HG02943 (cell line): ENCODE results near the gene GABRQ.
"Not testable (repeated sequence)": the region's sequence is repeated elsewhere in the genome, so short reads cannot be mapped to it uniquely, and the experiment has no call there.

Experiments used
- ATAC-seq: cut with Tn5 transposase; IDR thresholded peaks from one replicate; pipeline ENCODE4 v1.9.1; 2021; ENCODE audit warnings: mild to moderate bottlenecking, low read depth, moderate library complexity; ENCODE audit not compliant: unreplicated experiment

The GABRQ gene

DNA sequence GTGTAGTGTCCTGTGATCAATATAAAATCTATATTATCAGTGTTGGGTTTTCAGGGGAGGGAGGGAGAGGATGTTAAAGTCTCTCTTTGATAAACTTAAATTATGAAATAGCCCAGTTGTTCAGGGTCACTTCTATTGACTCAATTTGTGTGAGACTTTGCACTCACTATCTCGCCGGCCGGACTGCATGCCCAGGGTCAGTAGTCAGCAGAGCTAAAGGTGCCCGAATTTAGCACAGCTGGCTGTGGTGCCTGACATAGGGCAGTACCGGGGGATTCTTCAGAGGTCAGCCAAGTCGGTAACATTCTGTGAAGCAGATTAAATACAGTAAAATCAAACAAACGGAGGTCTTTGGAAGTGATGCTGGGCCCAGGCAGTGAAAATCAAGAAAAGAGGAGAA, 19.2 kb downstream of the GABRQ start:
- ATAC-seq: no peak

DNA sequence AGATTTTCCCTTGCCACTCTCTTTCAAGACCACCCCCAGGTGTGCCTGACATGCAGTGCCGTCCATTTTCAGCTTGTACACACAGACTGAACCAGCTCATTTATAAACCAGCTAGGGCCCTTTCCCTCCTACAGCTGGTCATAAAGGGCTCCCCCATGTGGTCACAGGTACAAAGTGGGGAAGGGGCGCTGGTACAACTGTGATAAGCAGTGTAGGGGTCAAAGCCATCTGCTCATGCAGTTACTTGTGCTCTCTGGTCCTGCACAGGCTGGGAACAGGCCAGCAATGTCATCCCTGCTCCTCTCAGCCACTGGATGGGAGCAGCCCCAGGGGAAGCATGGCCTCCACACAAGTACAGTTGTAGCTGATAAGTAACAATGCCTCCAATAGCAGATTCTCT, 20.6 kb downstream of the GABRQ start:
- ATAC-seq: no peak

DNA sequence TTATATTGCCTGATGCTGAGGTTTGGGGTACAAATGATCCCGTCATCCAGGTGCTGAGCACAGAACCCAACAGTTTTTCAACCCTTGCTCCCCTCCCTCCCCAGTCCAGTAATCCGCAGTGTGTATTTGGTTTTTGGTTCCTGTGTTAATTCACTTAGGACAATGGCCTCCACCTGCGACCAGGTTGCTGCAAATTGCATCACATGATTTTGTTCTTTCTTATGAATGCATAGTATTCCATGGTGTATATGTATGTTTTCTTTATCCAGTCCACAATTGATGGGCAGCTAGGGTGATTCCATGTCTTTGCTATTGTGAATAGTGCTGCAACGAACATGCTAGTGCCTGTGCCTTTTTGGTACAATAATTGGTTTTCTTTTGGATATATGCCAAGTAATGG, 25.4 kb downstream of the GABRQ start:
- ATAC-seq: no peak

DNA sequence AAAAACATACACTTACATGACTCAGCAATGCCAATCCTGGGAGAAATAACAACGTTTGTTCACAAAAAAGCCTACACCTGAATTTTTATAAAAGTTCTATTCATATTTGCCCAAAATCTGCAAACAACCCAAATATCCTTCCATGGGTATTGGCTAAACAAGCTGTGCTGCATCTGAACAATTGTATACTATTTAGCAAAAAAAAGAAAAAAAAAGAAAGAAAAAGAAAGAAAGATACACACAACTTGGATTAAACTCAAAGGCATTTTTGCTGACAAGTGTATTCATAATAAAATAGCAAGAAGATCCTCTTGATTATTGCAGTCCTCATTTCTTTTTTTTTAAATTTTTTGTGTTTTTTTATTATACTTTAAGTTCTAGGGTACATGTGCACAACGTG, 36.4 kb downstream of the GABRQ start:
- no peak for ATAC-seq

DNA sequence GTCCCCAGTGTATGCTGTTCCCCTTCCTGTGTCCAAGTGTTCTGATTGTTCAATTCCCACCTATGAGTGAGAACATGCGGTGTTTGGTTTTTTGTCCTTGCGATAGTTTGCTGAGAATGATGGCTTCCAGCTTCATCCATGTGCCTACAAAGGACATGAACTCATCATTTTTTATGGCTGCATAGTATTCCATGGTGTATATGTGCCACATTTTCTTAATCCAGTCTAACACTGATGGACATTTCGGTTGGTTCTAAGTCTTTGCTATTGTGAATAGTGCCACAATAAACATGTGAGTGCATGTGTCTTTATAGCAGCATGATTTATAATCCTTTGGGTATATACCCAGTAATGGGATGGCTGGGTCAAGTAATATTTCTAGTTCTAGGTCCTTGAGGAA, 37.0 kb downstream of the GABRQ start:
- ATAC-seq: not testable (repeated sequence)

DNA sequence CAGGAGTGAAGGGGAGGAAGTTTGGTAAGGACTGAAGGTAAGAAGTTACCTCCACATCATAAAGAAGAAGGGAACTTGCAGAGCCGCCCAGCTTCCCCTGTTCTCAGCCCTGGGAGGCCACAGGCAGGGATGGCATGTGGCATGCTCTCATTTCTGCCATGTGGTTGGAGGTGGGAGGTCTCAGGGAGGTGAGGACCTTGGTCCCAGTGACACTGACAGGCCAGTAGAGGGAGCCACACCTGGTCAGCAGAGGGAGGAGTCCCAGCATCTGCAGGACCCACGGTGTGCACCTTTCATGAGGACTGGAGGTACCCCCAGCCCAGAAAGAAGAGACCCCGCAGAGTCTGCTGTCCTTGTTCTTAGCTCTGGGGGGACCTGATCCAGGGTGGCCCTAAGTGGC, 43.3 kb downstream of the GABRQ start:
- ATAC-seq: not testable (repeated sequence)

DNA sequence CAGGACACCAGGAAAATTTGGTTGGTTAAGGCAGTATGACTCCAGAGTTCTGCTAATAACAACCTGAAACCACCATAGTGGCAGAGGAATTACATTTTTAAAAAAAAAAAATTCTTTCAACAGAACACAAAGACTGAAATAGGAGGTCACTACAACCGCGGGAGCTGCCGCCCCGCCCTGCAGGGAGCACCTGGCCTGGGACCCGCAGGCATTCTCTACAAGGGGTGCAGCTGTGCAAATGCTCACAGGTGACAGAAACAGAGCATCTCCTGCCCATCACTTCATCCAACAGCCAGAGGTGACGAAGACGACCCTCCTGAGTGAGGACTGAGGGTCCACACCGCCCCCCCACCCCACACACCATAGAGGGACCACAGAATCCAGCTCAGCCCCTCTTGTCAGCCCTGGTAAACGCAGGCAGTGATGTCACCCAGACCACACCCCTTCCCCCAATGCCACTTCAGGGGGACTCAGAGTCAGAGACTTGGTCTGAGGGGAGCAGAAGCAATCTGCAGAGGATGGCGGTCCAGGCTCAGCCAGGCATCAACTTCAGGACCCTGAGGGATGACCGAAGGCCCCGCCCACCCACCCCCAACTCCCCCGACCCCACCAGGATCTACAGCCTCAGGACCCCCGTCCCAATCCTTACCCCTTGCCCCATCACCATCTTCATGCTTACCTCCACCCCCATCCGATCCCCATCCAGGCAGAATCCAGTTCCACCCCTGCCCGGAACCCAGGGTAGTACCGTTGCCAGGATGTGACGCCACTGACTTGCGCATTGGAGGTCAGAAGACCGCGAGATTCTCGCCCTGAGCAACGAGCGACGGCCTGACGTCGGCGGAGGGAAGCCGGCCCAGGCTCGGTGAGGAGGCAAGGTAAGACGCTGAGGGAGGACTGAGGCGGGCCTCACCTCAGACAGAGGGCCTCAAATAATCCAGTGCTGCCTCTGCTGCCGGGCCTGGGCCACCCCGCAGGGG, 60.5 kb downstream of the GABRQ start, which contains the start of gene MAGEA3:
Gene MAGEA3 (plus strand): TSS at position 843 of the 980 bp plus-strand sequence. CDS start 2,039 bp downstream, outside the sequence.
- ATAC-seq: not testable (repeated sequence)

DNA sequence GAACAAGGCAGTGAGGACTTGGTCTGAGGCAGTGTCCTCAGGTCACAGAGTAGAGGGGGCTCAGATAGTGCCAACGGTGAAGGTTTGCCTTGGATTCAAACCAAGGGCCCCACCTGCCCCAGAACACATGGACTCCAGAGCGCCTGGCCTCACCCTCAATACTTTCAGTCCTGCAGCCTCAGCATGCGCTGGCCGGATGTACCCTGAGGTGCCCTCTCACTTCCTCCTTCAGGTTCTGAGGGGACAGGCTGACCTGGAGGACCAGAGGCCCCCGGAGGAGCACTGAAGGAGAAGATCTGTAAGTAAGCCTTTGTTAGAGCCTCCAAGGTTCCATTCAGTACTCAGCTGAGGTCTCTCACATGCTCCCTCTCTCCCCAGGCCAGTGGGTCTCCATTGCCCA, 62.7 kb downstream of the GABRQ start:
- ATAC-seq: not testable (repeated sequence)

DNA sequence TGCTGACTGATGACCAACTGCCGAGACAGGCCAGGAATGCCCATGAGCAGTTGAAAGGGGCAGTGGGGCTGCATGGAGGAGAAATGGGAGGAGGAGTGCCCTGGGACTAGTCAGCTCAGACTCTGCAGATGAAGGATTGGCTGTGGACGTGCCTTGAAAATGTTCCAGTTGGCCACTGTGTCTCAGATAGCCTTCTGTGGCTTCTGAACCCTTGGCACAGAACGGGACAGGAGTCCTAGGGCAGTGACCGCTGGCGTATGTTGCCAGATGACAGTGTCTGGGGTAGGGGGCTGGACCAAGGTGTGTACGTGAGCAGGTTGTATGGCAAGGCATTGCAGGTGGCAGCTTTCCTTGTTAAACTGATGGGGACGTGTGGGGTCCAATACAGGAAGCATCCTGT, 68.8 kb downstream of the GABRQ start:
- ATAC-seq: not testable (repeated sequence)
